Ovary (tissue), 9 donors: ENCODE data around the gene TBCK. TPM values are rescaled to one million over a fixed set of nuclear protein-coding genes. Genes with fewer than 3 reads are reported as not detected.

ENCODE experiments used
- DNase-seq, 5 donors: peaks; one replicate each; pipeline ENCODE4 v3.0.0-alpha.2; 2019 to 2020
- H3K27ac ChIP-seq, 2 donors: fragments of 200-600 bp; one replicate each; pipeline versions ENCODE4 v1.5.1 to v1.8.0; 2019 to 2022
- H3K27me3 ChIP-seq: fragments of 200-600 bp; one replicate; pipeline ENCODE4 v1.8.0; 2022
- H3K36me3 ChIP-seq: fragments of 200-600 bp; sonication (generic); one replicate; pipeline ENCODE4 v1.5.1; 2019
- H3K4me1 ChIP-seq: one replicate; pipeline ENCODE4 v1.8.1; 2013; ENCODE audit warnings: mild to moderate bottlenecking, moderate library complexity; ENCODE audit not compliant: insufficient read depth
- H3K4me3 ChIP-seq: fragments of 200-600 bp; sonication (generic); one replicate; pipeline ENCODE4 v1.5.1; 2017
- H3K9me3 ChIP-seq, 2 donors: fragments of 200-600 bp in 1 of 2; sonication (generic) in 1 of 2; one replicate each; pipeline versions ENCODE4 v1.5.1 to v1.8.1; 2013 to 2019; ENCODE audit warnings: mild to moderate bottlenecking in 1 of 2, moderate library complexity in 1 of 2
- CTCF ChIP-seq, 3 donors: fragments of 450-650 bp in 2 of 3; fragments of 200-600 bp in 1 of 3; IDR thresholded peaks; one replicate each; pipeline versions ENCODE4 v1.5.1 to v1.8.0; 2016 to 2022; ENCODE audit warnings: antibody characterized with exemption in 3 of 3, mild to moderate bottlenecking in 1 of 3
- EP300 ChIP-seq: sonication (generic); formaldehyde crosslinking; IDR thresholded peaks from one replicate; pipeline ENCODE4 v1.6.1; 2017; ENCODE audit warnings: antibody characterized with exemption
- POLR2A ChIP-seq: fragments of 450-650 bp; IDR thresholded peaks from one replicate; pipeline ENCODE4 v1.6.1; 2017; ENCODE audit warnings: antibody characterized with exemption, mild to moderate bottlenecking, moderate library complexity
- WGBS, 3 donors: extraction: QIAGEN DNeasy Blood & Tissue Kit in 1 of 3; methylation state at CpG; one replicate each; pipeline versions ENCODE4 v1.1.5 to v1.1.7; 2013 to 2017; 5-methylcytosine and 5-hydroxymethylcytosine counted together
- intact Hi-C, 4 donors: fragments of 100-400 bp; cut with DNase I; formaldehyde crosslinking; loops; one replicate each; pipeline versions ENCODE4 v1.11.0 to v1.15.1; 2022 to 2023
- polyA plus RNA-seq, 2 donors: library from polyadenylated mRNA; stranded (reverse); fragments of 200-250 nt in 1 of 2; fragments of 350-450 nt in 1 of 2; fragmentation: Illumina TruSeq in 1 of 2; extraction: RNeasy Lipid Tissue Mini Kit (QIAGEN cat#74804) in 1 of 2; gene quantifications; one replicate each; pipeline ENCODE4 v1.2.3, GENCODE V29; 2013 to 2014
- total RNA-seq, 7 donors: library from RNA; depleted of rRNA in 2 of 7; stranded (reverse); fragments of >200 nt in 2 of 7; fragmentation: NEBNext Ultra II Directional in 3 of 7; extraction: Animal tissue kit (Norgen Biotek cat#: 25700) in 3 of 7; gene quantifications; one replicate each; pipeline versions ENCODE4 v1.1.0 to v1.2.4, GENCODE V29; 2016 to 2023
- donor health status: DM: no; HTN: no; CAD: no; lungs with moderate emphysema.
- donor health status: DM: no; HTN: no; CAD: no.
- donor health status: Bipolar disorder and iron deficiency.
- donor health status: DM: yes; HTN: yes; CAD: no.
- donor health status: DM: no; HTN: no; CAD: no.
- donor health status: DM: yes; HTN: yes; CAD: no.

The TBCK gene
- total and polyA plus RNA-seq, 9 donors: 13.6 to 50.1 (median 39.1) TPM

GRCh38 chr4:106080376-106080775 is 235.6 kb downstream of the TBCK start:
- no peaks in the 10 kb centered on the region for H3K9me3 ChIP-seq
- intact Hi-C loops: no loop called here
- no peaks in the 10 kb centered on the region for H3K27me3 ChIP-seq
- 94 to 100% (median 98%) methylated on average over 1 of the region's 1 CpG for WGBS, 3 donors
- H3K4me3 ChIP-seq: no peak overlapping the region
- no peaks in the 10 kb centered on the region for H3K36me3 ChIP-seq
- H3K27ac ChIP-seq: no peak overlapping the region
- DNase-seq: no peak
- TF ChIP-seq EP300 (no peak), CTCF (IDR thresholded peaks at IDR 0.05) (no peak), POLR2A (no peak)
- H3K4me1 ChIP-seq: no peaks in the 10 kb centered on the region

- no peak for DNase-seq
- Histone ChIP-seq H3K4me1 (no peaks in the 10 kb centered on the region), H3K27ac (no peak overlapping the region), H3K27me3 (no peaks in the 10 kb centered on the region), H3K36me3 (no peaks in the 10 kb centered on the region), H3K9me3 (peaks cover 0 to 3% of the 10 kb centered on the region in 2 donors), H3K4me3 (no peak overlapping the region)
- intact Hi-C loops: no loop called here
- 64 to 98% (median 92%) methylated on average over 2 of the region's 2 CpGs for WGBS, 3 donors
- TF ChIP-seq POLR2A: no peak
- TF ChIP-seq CTCF (IDR thresholded peaks at IDR 0.05): no peak
- no peak for TF ChIP-seq EP300
Measured at GRCh38 chr4:106079616-106080015, 236.4 kb downstream of the TBCK start.

GRCh38 chr4:106065018-106065417 is 251.0 kb downstream of the TBCK start:
- intact Hi-C loops: no loop called here
- Histone ChIP-seq H3K27ac (no peak overlapping the region), H3K27me3 (no peaks in the 10 kb centered on the region)

GRCh38 chr4:106063009-106063408 is 253.0 kb downstream of the TBCK start:
- Histone ChIP-seq H3K27me3 (no peaks in the 10 kb centered on the region), H3K9me3 (no peaks in the 10 kb centered on the region), H3K4me1 (no peaks in the 10 kb centered on the region), H3K4me3 (no peak overlapping the region), H3K27ac (no peak overlapping the region), H3K36me3 (no peaks in the 10 kb centered on the region)
- intact Hi-C loops: no loop called here
- no peak for DNase-seq
- WGBS, 3 donors: 67 to 72% (median 71%) methylated on average over 3 of the region's 3 CpGs
- no peak for TF ChIP-seq CTCF (IDR thresholded peaks at IDR 0.05)
- no peak for TF ChIP-seq POLR2A
- TF ChIP-seq EP300: no peak

More at GRCh38 chr4:106065018-106065417, 251.0 kb downstream of the TBCK start:
- Histone ChIP-seq H3K4me3 (no peak overlapping the region), H3K4me1 (no peaks in the 10 kb centered on the region), H3K9me3 (no peaks in the 10 kb centered on the region), H3K36me3 (no peaks in the 10 kb centered on the region)
- no peak for DNase-seq
- TF ChIP-seq EP300: no peak
- no peak for TF ChIP-seq CTCF (IDR thresholded peaks at IDR 0.05)
- TF ChIP-seq POLR2A: no peak
- 66 to 74% (median 72%) methylated on average over 1 of the region's 1 CpG for WGBS, 3 donors
